Loucy (cell line): ENCODE results near the gene CFAP100.

Experiments
- H2AFZ ChIP-seq: fragments of 200-600 bp; sonication (generic); 2 replicates; pipeline ENCODE4 v1.6.0; 2016; ENCODE audit warnings: antibody characterized with exemption, mild to moderate bottlenecking, low read length, moderate library complexity
- H3F3A ChIP-seq: fragments of 200-600 bp; 2 replicates; pipeline ENCODE4 v1.6.0; 2016; ENCODE audit warnings: antibody characterized with exemption, low read depth, mild to moderate bottlenecking
- H3K27me3 ChIP-seq: fragments of 200-600 bp; sonication (generic); 2 replicates; pipeline ENCODE4 v1.6.1; 2014; ENCODE audit warnings: low read length, mild to moderate bottlenecking; ENCODE audit not compliant: insufficient read depth, poor library complexity, severe bottlenecking
- H3K36me3 ChIP-seq: fragments of 200-600 bp; sonication (generic); 2 replicates; pipeline ENCODE4 v1.6.1; 2016; ENCODE audit warnings: low read length; ENCODE audit not compliant: insufficient read depth
- H3K4me1 ChIP-seq: fragments of 200-600 bp; sonication (generic); 2 replicates; pipeline ENCODE4 v1.5.1; 2014; ENCODE audit warnings: low read length, mild to moderate bottlenecking; ENCODE audit not compliant: insufficient read depth, poor library complexity, severe bottlenecking
- H3K4me2 ChIP-seq: fragments of 200-600 bp; sonication (generic); 2 replicates; pipeline ENCODE4 v1.6.0; 2014; ENCODE audit warnings: antibody characterized with exemption, low read length, low read depth, mild to moderate bottlenecking; ENCODE audit not compliant: poor library complexity, severe bottlenecking
- H3K4me3 ChIP-seq: fragments of 200-600 bp; sonication (generic); 2 replicates; pipeline ENCODE4 v1.5.1; 2014; ENCODE audit warnings: low read length, mild to moderate bottlenecking, mixed read lengths; ENCODE audit not compliant: poor library complexity, severe bottlenecking
- H3K79me2 ChIP-seq: fragments of 200-600 bp; sonication (generic); 2 replicates; pipeline ENCODE4 v1.6.1; 2014; ENCODE audit warnings: low read length; ENCODE audit not compliant: insufficient read depth
- H3K9ac ChIP-seq: fragments of 200-600 bp; sonication (generic); 2 replicates; pipeline ENCODE4 v1.6.0; 2014; ENCODE audit warnings: mild to moderate bottlenecking, low read depth, low read length, moderate library complexity; ENCODE audit not compliant: poor library complexity, severe bottlenecking
- H3K9me2 ChIP-seq: fragments of 200-600 bp; sonication (generic); replicated peaks from 2 replicates; pipeline ENCODE4 v1.6.1; 2016; ENCODE audit warnings: low read depth, low read length, mixed read lengths
- H3K9me3 ChIP-seq: fragments of 200-600 bp; sonication (generic); 2 replicates; pipeline ENCODE4 v1.6.1; 2014; ENCODE audit warnings: mild to moderate bottlenecking, antibody characterized with exemption, low read length, low read depth; ENCODE audit not compliant: insufficient read depth
- H4K20me1 ChIP-seq: fragments of 200-600 bp; sonication (generic); 2 replicates; pipeline ENCODE4 v1.6.0; 2014; ENCODE audit warnings: antibody characterized with exemption, low read length, mild to moderate bottlenecking; ENCODE audit not compliant: insufficient read depth, poor library complexity, severe bottlenecking
- EZH2phosphoT487 ChIP-seq: fragments of 200-600 bp; IDR thresholded peaks from 2 replicates; pipeline ENCODE4 v1.6.1; 2018; ENCODE audit warnings: antibody characterized with exemption, mild to moderate bottlenecking, moderate library complexity, borderline replicate concordance
- TF ChIP-seq, protein P1 (sequence below): fragments of 200-600 bp; sonication (generic); conservative IDR thresholded peaks from 2 replicates; pipeline ENCODE4 v1.5.1; 2014; ENCODE audit warnings: mild to moderate bottlenecking, antibody characterized with exemption, low read length

The CFAP100 gene

DNA sequence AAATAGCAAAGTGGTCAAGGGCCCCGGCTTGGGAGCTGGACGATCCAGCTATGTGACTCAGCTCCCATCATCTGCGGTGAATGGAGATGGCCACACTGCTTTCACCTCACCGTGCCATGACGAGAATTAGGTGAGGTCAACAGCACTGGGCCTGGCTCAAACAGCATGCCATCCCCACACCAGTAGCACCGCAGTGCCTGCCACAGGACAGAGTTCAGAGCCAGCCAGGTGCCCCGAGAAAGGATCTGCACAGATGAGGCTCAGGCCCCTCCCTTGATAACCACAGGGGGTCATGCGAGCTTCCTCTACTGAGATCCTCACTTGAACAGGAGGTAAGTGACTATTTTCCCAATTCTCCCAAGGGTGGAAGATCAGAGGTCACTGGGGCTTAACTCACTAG is 51.6 kb downstream of the CFAP100 start:
- TF ChIP-seq EZH2phosphoT487: no peak
- TF ChIP-seq, protein P1, sequence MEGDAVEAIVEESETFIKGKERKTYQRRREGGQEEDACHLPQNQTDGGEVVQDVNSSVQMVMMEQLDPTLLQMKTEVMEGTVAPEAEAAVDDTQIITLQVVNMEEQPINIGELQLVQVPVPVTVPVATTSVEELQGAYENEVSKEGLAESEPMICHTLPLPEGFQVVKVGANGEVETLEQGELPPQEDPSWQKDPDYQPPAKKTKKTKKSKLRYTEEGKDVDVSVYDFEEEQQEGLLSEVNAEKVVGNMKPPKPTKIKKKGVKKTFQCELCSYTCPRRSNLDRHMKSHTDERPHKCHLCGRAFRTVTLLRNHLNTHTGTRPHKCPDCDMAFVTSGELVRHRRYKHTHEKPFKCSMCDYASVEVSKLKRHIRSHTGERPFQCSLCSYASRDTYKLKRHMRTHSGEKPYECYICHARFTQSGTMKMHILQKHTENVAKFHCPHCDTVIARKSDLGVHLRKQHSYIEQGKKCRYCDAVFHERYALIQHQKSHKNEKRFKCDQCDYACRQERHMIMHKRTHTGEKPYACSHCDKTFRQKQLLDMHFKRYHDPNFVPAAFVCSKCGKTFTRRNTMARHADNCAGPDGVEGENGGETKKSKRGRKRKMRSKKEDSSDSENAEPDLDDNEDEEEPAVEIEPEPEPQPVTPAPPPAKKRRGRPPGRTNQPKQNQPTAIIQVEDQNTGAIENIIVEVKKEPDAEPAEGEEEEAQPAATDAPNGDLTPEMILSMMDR: no peak
- no peaks in the 10 kb centered on the region for H3F3A ChIP-seq
- no peaks in the 10 kb centered on the region for H3K27me3 ChIP-seq
- H3K79me2 ChIP-seq: peaks cover 3% of the 10 kb centered on the region; the same call in 1 of the 2 replicates
- H3K4me1 ChIP-seq: no peaks in the 10 kb centered on the region
- no peak overlapping the region for H3K9ac ChIP-seq
- H3K4me3 ChIP-seq: no peak overlapping the region
- H2AFZ ChIP-seq: no peak overlapping the region
- no peaks in the 10 kb centered on the region for H4K20me1 ChIP-seq
- H3K9me2 ChIP-seq: no peaks in the 10 kb centered on the region
- peaks cover 47% of the 10 kb centered on the region for H3K36me3 ChIP-seq
- H3K4me2 ChIP-seq: no peak overlapping the region
- no peaks in the 10 kb centered on the region for H3K9me3 ChIP-seq

DNA sequence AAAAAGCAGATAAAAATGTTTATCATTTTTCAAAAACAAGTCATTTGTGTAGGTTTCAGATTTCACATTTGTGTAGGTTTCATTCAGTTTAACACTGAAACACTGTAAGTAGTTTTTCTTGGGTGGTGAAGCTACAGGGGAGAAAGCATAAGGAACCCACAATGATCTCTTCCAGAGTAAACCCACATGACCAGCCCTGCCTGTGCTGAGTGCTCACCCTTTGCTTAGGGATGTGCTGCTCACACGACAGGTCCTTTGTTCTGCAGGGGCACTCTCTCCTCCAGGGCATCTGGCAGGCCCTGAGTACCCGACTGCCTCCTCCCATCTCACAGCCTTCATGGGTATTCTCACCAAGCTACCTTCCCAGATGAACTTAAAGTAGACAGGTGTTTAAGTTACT is 52.1 kb downstream of the CFAP100 start:
- Histone ChIP-seq H3K9ac (no peak overlapping the region), H3F3A (no peaks in the 10 kb centered on the region), H3K79me2 (peaks cover 3% of the 10 kb centered on the region; the same call in 1 of the 2 replicates), H2AFZ (no peak overlapping the region), H3K9me2 (no peaks in the 10 kb centered on the region), H4K20me1 (no peaks in the 10 kb centered on the region), H3K27me3 (no peaks in the 10 kb centered on the region), H3K9me3 (no peaks in the 10 kb centered on the region), H3K4me3 (no peak overlapping the region), H3K4me1 (no peaks in the 10 kb centered on the region), H3K4me2 (no peak overlapping the region), H3K36me3 (peaks cover 47% of the 10 kb centered on the region)
- TF ChIP-seq, protein P1: no peak
- TF ChIP-seq EZH2phosphoT487: no peak

DNA sequence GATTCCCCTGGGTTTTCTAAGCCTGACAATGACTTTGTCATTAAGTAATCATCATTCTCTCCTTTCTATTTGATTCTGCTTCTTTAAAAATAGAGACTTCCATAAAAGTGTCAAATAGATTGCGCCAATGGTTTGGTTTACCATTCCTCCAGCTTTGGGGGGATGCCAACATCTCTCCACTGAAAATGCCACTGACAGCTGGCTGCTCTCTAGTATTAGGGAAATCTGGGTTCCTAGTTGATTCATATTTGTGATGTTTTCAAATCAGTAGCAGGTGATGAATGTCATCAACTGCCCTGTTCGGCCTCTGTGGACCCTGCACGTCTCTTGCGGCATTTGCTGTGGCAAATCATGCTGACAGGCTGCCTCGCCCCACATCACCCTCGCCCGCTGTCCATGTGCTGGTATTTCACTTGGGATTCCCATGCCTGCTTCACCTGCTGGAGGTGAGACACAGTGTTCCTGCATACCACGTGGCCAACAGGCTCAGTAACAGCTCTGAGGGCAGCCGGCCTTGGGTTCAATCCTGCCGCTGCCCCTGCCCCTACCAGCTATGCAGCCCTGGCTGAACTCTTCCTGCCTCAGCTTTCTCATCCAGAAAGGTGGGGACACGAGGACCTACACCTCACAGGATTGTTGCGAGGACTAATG is 52.9 kb downstream of the CFAP100 start:
- H4K20me1 ChIP-seq: no peaks in the 10 kb centered on the region
- peaks cover 3% of the 10 kb centered on the region; the same call in 1 of the 2 replicates for H3K79me2 ChIP-seq
- no peak overlapping the region for H2AFZ ChIP-seq
- peaks cover 49% of the 10 kb centered on the region for H3K36me3 ChIP-seq
- no peak for TF ChIP-seq EZH2phosphoT487
- TF ChIP-seq, protein P1: no peak
- no peaks in the 10 kb centered on the region for H3K9me3 ChIP-seq
- H3K4me1 ChIP-seq: no peaks in the 10 kb centered on the region
- H3K27me3 ChIP-seq: no peaks in the 10 kb centered on the region
- H3K9ac ChIP-seq: no peak overlapping the region
- no peak overlapping the region for H3K4me2 ChIP-seq
- no peaks in the 10 kb centered on the region for H3K9me2 ChIP-seq
- no peaks in the 10 kb centered on the region for H3F3A ChIP-seq
- H3K4me3 ChIP-seq: no peak overlapping the region
